Rectal smooth muscle tissue (tissue), 1 donor: ENCODE results near the gene BIRC2.
"Not testable (repeated sequence)": the region's sequence is repeated elsewhere in the genome, so short reads cannot be mapped to it uniquely, and the experiment has no call there.

ENCODE experiments used
- H3K27ac ChIP-seq: one replicate; pipeline ENCODE4 v1.7.0; 2013; ENCODE audit warnings: low read depth, low read length, inconsistent platforms
- H3K27me3 ChIP-seq: one replicate; pipeline ENCODE4 v1.7.0; 2013; ENCODE audit warnings: low read length; ENCODE audit not compliant: control insufficient read depth, insufficient read depth
- H3K36me3 ChIP-seq: one replicate; pipeline ENCODE4 v1.7.0; 2013; ENCODE audit warnings: low read length; ENCODE audit not compliant: control insufficient read depth, insufficient read depth
- H3K4me1 ChIP-seq: one replicate; pipeline ENCODE4 v1.7.0; 2013; ENCODE audit warnings: low read length; ENCODE audit not compliant: control insufficient read depth, insufficient read depth
- H3K4me3 ChIP-seq: one replicate; pipeline ENCODE4 v1.7.0; 2013; ENCODE audit warnings: low read length
- H3K9ac ChIP-seq: one replicate; pipeline ENCODE4 v1.7.0; 2013; ENCODE audit warnings: low read length

The BIRC2 gene

GRCh38 chr11:102330231-102330630 is 16.8 kb upstream of the BIRC2 start:
- Histone ChIP-seq H3K27me3 (no peaks in the 10 kb centered on the region), H3K36me3 (peaks cover 18% of the 10 kb centered on the region), H3K4me3 (no peak overlapping the region), H3K4me1 (no peaks in the 10 kb centered on the region), H3K9ac (no peak overlapping the region), H3K27ac (no peak overlapping the region)

- H3K27me3 ChIP-seq, result no peaks in the 10 kb centered on the region
- no peak overlapping the region for H3K9ac ChIP-seq
- no peaks in the 10 kb centered on the region for H3K4me1 ChIP-seq
- no peak overlapping the region for H3K27ac ChIP-seq
- peaks cover 18% of the 10 kb centered on the region for H3K36me3 ChIP-seq
- no peak overlapping the region for H3K4me3 ChIP-seq
Measured at GRCh38 chr11:102331341-102331740, 15.7 kb upstream of the BIRC2 start.

GRCh38 chr11:102332611-102332994 is 14.4 kb upstream of the BIRC2 start:
- Histone ChIP-seq H3K4me3 (no peak overlapping the region), H3K27me3 (no peaks in the 10 kb centered on the region), H3K27ac (no peak overlapping the region), H3K36me3 (peaks cover 11% of the 10 kb centered on the region), H3K9ac (no peak overlapping the region), H3K4me1 (no peaks in the 10 kb centered on the region)

- Histone ChIP-seq H3K9ac (no peak overlapping the region), H3K4me1 (no peaks in the 10 kb centered on the region), H3K36me3 (no peaks in the 10 kb centered on the region), H3K4me3 (no peak overlapping the region), H3K27me3 (no peaks in the 10 kb centered on the region), H3K27ac (no peak overlapping the region)
Measured at GRCh38 chr11:102338479-102339010, 8.5 kb upstream of the BIRC2 start.

- not testable (repeated sequence) for H3K27me3 ChIP-seq, H3K4me3 ChIP-seq, H3K36me3 ChIP-seq, H3K27ac ChIP-seq, H3K4me1 ChIP-seq, H3K9ac ChIP-seq
Measured at GRCh38 chr11:102341311-102341710, 5.7 kb upstream of the BIRC2 start.

GRCh38 chr11:102341844-102342318 is 5.1 kb upstream of the BIRC2 start:
- no peaks in the 10 kb centered on the region for H3K36me3 ChIP-seq
- H3K27ac ChIP-seq, result no peak overlapping the region
- H3K4me1 ChIP-seq, result peaks cover 8% of the 10 kb centered on the region
- H3K9ac ChIP-seq, result no peak overlapping the region
- H3K4me3 ChIP-seq, result no peak overlapping the region
- H3K27me3 ChIP-seq, result no peaks in the 10 kb centered on the region

GRCh38 chr11:102343809-102344208 is 3.2 kb upstream of the BIRC2 start:
- H3K27ac ChIP-seq, result no peak overlapping the region
- H3K27me3 ChIP-seq, result no peaks in the 10 kb centered on the region
- H3K9ac ChIP-seq, result no peak overlapping the region
- no peaks in the 10 kb centered on the region for H3K36me3 ChIP-seq
- H3K4me3 ChIP-seq, result no peak overlapping the region
- peaks cover 13% of the 10 kb centered on the region for H3K4me1 ChIP-seq

GRCh38 chr11:102345904-102346303 is 1.1 kb upstream of the BIRC2 start:
- Histone ChIP-seq H3K9ac (no peak overlapping the region), H3K4me1 (peaks cover 16% of the 10 kb centered on the region), H3K4me3 (peak overlapping the region; percentile 87), H3K27me3 (no peaks in the 10 kb centered on the region), H3K27ac (peak overlapping the region; percentile 97), H3K36me3 (peaks cover 3% of the 10 kb centered on the region)

- Histone ChIP-seq H3K36me3 (peaks cover 3% of the 10 kb centered on the region), H3K27ac (peak overlapping the region; percentile 97), H3K4me3 (peak overlapping the region; percentile 87), H3K9ac (peak overlapping the region; percentile 87), H3K27me3 (no peaks in the 10 kb centered on the region), H3K4me1 (peaks cover 16% of the 10 kb centered on the region)
Measured at GRCh38 chr11:102346456-102346747, 612 bp upstream of the BIRC2 start.

GRCh38 chr11:102347462-102348370 is 702 bp downstream of the BIRC2 start:
- peak overlapping the region; percentile 97 for H3K27ac ChIP-seq
- H3K36me3 ChIP-seq, result peaks cover 3% of the 10 kb centered on the region
- peak overlapping the region; percentile 25 for H3K9ac ChIP-seq
- H3K4me1 ChIP-seq, result peaks cover 16% of the 10 kb centered on the region
- H3K4me3 ChIP-seq, result peak overlapping the region; percentile 87
- no peaks in the 10 kb centered on the region for H3K27me3 ChIP-seq

GRCh38 chr11:102357116-102357515 is 10.1 kb downstream of the BIRC2 start:
- Histone ChIP-seq H3K9ac (no peak overlapping the region), H3K36me3 (peaks cover 9% of the 10 kb centered on the region), H3K4me1 (peaks cover 4% of the 10 kb centered on the region), H3K27ac (no peak overlapping the region), H3K4me3 (no peak overlapping the region), H3K27me3 (no peaks in the 10 kb centered on the region)

- Histone ChIP-seq H3K4me3 (no peak overlapping the region), H3K9ac (no peak overlapping the region), H3K27me3 (no peaks in the 10 kb centered on the region), H3K4me1 (peaks cover 4% of the 10 kb centered on the region), H3K36me3 (peaks cover 9% of the 10 kb centered on the region), H3K27ac (no peak overlapping the region)
Measured at GRCh38 chr11:102359372-102359771, 12.4 kb downstream of the BIRC2 start.

- Histone ChIP-seq H3K4me1 (peaks cover 4% of the 10 kb centered on the region), H3K27me3 (no peaks in the 10 kb centered on the region), H3K27ac (no peak overlapping the region), H3K36me3 (peaks cover 9% of the 10 kb centered on the region), H3K4me3 (no peak overlapping the region), H3K9ac (no peak overlapping the region)
Measured at GRCh38 chr11:102360681-102361080, 13.7 kb downstream of the BIRC2 start.
